SKM-1 (cell line): ENCODE measurements around the gene HNF4A.
"Not testable (repeated sequence)": the region's sequence is repeated elsewhere in the genome, so short reads cannot be mapped to it uniquely, and the experiment has no call there.

Experiments used
- DNase-seq: peaks from one replicate; lab custom pipeline; 2025; ENCODE audit not compliant: unreplicated experiment; lab: John Stamatoyannopoulos, UW

HNF4A gene

DNA sequence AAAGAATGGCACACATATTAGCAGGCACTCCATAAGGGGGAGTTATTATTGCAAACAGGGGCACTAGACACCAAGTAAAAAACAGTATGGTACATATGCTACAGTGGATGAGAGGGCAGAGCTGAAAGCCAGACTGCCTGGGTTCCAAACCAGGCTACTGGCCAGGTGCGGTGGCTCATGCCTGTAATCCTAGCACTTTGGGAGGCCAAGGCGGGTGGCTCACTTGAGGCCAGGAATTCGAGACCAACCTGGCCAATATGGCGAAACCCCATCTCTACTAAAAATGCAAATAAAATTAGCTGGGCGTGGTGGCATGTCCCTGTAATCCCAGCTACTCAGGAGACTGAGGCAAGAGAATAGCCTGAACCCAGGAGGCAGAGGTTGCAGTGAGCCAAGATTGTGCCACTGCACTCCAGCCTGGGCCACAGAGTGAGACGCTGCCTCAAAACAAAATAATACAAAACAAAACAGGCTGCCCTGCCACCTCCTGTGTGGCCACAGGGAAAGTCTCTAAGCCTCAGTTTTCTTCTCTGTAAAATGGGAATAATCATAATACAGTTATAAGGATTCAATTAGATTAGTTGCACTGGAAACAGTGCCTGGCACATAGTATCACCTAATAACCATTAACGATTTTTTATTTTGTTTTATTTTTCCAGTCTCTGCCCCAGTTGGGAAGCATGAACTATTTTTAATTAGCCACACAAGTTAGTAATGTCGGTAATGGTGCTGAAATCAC lies 112.7 kb downstream of the HNF4A start:
- no peak for DNase-seq

DNA sequence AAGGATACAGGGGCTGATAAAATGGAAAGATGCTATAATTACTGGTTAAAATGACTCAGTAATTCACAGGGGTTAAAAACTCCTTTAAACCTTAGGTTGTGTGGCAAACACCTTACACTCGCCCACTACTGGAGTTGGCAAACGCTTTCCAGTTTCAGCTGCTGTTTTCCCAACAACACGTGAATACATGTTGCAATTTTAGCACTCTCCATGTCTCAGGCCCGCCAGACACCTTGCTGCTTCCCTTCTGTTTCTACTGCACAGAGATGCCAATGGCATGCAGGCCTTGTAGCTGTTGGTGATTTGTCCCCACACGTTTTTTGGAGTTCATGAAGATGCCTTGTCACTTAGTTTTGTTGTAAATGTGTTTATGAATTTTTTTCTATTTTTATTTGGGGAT lies 114.8 kb downstream of the HNF4A start:
- DNase-seq, result no peak

DNA sequence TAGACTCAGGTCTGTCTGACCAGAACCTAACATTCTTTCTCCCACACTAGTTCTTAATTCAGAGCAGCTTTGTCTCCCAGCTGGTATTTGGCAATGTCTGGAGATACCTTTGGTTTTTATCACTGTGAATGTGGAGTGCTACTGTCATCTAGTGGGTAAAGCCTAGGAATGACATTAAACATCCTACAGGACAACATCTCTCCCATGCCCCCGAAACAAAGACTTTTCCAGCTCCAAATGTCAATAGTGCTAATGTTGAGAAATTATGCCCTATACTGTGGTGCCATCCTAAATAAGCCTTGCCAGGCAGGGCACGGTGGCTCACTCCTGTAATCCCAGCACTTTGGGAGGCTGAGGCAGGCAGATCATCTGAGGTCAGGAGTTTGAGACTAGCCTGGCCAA lies 116.0 kb downstream of the HNF4A start:
- DNase-seq, result no peak

DNA sequence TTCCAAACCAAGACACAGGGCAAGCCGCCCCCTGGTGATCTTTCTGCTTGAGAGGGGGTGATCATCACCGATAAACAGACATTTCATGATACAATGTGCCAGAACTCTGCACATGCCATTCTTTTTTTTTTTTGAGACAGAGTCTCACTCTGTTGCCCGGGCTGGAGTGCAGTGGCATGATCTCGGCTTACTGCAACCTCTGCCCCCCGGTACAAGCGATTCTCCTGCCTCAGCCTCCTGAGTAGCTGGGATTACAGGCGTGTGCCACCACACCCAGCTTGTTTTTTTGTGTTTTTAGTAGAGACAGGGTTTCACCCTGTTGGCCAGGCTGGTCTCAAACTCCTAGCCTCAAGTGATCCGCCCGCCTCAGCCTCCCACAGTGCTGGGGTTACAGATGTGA lies 116.8 kb downstream of the HNF4A start:
- DNase-seq, result not testable (repeated sequence)

DNA sequence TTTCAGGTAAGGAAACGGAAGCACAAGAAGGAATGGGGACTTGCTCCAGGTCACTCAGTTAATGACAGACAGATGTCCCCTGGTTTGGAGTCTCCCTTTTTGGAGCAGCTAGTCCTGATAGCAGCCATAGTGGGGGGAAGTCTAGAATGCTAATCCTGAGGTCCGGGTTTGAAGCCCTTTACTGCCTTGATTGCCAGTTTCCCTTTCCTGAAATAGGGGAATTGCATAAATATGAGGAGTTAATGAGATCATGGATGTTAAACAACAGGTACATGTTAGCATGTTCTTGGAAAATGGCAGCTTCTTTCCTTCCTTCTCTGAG lies 119.8 kb downstream of the HNF4A start:
- DNase-seq, result no peak

DNA sequence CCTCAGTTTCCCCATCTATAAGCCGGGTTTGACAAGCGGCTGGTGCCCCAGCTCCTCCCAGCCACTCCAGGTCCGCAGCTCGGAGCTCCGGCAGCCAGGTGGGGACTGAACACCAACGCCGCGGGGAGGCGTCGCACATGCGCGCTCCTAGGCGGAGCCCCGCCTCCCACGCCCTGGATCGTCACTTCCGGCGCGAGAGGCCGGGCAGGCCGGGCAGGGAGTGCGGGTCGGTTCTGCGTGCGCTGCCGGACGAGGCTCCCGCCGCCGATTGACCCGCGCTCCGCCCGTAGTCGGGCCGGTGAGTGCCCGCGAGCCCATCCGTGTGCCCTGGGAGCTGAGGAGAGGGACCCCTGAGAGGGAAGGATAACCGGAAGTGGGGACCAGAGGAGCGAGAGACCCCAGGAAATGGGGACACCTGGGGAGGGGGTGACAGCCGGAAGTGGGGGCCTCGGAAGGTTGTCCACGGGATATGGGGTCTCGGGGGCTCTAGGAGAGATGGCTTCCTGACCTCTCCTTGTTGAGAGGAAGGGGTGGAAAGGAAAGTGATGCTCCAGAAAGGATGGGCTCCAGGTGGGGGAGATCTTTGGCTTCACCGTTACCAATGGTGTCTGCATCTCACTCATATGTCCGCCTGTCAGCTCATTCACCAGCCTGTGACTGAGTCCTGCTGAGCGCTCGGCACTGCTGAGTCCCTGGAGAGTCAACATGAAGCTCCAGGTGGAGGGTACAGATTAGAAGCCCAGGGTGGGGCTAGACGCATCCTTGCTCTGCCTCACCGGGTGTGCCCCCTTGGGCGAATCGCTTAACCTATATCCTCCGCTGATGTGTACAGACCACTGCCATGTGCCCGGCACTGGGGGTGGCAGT lies 120.4 kb downstream of the HNF4A start, which contains the start of gene TTPAL:
Gene TTPAL, plus strand, starts transcription at position 181 of the 867 bp plus-strand sequence. CDS start 4,126 bp downstream, outside the sequence.
- peak; percentile 59 for DNase-seq

DNA sequence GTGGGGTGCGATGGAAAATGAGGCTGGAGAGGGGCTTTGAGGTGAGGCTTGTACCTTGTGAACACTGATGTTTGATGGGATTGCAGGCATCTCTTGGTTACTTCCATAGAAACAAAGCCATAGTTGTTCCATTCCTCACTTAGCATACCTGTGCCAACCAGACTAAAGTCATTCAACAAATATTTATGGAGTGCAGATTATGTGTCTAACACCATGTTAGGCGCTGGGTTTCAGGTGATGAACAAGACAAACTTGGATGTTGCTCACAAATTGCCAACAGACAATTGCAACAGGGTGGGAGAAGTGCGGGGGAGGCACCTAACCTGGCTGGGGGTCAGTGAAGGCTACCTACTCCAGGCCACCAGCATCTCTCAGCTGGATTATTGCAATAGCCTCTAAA lies 121.7 kb downstream of the HNF4A start:
- no peak for DNase-seq

DNA sequence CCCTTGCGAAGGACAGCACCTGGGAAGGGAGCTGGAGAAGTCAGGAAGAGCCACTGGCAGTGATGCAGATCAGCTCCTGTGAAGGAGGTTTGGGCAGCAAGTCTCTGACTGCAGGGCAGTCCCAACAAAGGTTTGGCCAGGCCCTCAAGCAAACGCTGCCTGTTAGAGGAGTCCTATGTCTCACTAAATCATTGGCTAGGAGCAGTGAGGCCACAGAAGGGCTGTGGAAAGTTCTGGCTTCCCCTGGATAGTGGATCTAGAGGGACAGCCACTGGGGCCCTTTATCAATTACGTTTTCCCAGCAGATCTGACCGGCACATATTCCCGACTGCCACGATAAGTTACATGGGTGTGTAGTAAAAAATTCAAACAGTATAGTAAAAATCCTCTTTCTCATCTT lies 122.7 kb downstream of the HNF4A start:
- DNase-seq, result no peak

DNA sequence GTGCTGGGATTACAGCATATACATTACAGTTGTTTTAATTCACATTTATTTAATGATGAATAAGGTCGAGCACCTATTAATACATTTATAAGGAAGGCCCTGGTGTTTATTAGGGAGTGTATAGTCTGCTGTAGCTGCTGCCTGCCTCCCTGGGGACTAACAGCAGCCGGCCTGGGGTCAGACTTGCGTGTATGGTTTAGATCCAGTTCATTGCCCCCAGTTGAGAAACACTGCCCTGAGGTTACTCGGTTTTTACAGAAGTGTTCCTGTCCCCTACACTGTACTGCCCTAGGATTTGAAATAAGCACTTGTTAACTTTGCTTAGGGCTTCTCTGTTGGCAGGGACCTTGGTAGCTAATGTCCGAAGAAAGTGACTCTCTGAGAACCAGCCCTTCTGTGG lies 124.1 kb downstream of the HNF4A start:
- no peak for DNase-seq

DNA sequence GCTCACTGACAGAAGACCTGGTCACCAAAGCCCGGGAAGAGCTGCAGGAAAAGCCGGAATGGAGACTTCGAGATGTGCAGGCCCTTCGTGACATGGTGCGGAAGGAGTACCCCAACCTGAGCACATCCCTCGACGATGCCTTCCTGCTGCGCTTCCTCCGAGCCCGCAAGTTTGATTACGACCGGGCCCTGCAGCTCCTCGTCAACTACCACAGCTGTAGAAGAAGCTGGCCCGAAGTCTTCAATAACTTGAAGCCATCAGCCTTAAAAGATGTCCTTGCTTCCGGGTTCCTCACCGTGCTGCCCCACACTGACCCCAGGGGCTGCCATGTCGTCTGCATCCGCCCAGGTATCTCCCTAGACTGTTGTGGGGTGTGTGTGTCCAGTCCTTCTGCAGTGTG lies 124.6 kb downstream of the HNF4A start:
- no peak for DNase-seq

DNA sequence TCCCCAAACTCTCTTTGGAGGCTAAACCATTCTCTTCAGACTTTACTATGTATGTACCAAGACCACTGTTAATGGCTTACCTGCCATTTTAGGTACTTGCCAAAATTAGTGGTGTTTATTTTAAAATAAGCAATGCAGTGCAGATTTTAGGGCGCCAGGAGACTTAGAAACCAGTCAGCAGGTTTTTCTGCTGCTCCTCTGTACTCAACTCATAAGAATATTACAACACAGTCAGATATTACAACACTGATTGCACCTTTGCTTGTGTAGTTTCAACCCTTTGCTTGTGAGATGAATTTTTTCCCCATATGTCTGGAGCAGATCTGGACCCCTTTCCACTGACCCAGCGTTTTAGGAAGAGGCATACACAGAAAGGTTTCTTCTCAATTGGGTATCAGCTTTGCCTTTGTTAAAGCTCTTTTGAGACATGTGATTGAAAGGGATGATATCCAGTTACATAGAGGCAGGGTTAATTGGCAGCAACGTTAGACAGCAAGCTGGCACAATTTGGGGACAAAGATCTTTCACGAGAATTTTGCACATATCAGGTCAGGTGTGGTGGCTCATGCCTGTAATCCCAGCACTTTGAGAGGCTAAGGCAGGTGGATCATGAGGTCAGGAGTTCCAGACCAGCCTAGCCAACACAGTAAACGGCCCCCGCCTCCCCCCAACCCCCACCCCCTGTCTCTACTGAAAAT lies 126.4 kb downstream of the HNF4A start:
- DNase-seq, result no peak

DNA sequence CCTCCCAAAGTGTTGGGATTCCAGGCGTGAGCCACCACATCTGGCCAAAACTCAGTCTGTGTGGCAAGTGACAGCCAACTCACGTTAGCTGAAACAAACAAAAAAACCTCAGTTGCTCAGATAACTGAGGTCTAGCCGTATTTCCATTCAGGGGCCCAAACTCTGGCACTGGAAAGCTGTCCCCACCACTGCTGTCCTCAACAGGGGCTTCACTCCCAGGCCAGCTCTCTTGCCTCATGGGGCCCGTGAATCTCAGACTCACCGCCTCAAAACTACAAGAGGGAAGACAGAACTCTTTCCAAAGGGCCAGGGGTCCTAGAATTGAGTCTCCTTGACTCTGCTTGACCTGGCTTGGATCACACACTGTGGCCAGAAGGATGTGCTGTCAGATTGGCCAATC lies 127.6 kb downstream of the HNF4A start:
- no peak for DNase-seq
